Stimulated activated CD8-positive, alpha-beta memory T cell treated with anti-CD3 and anti-CD28 coated beads, Interleukin-12 subunit alpha, Interleukin-12 subunit beta, amount 100 ng/mL, for 4 hours (primary cell): ENCODE data around the gene SRCIN1.
"Not testable (repeated sequence)": the region's sequence is repeated elsewhere in the genome, so short reads cannot be mapped to it uniquely, and the experiment has no call there.

Source experiments
- DNase-seq: peaks from one replicate; pipeline ENCODE4 v3.0.0-alpha.2; 2020; ENCODE audit warnings: low read depth

Gene SRCIN1

DNA sequence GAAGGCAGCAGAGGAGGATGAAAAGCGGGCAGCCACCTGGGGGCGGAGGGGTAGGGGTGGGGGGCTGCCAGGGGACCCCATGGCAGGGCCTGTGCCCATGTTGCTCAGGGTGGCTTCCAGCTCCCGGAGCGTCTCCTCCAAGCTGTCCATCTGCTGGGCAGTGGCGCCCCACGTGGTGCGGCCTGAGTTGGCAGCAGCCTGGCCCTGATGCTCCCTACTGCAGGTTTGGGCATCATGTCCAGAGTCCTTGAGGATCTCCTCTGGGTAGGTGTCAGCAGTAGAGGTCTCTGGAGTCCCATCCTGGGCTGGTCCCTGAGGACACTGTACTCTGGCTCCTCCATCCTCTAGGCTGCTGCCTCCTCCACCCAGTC is 60.9 kb downstream of the SRCIN1 start:
- no peak for DNase-seq

GRCh38 chr17:38544175-38544838 is 61.4 kb downstream of the SRCIN1 start:
- DNase-seq = no peak

GRCh38 chr17:38543403-38544174 is 62.2 kb downstream of the SRCIN1 start:
- DNase-seq = no peak

- no peak for DNase-seq
Measured at GRCh38 chr17:38542286-38542685, 63.5 kb downstream of the SRCIN1 start.

GRCh38 chr17:38541281-38541680 is 64.5 kb downstream of the SRCIN1 start:
- DNase-seq = no peak

DNA sequence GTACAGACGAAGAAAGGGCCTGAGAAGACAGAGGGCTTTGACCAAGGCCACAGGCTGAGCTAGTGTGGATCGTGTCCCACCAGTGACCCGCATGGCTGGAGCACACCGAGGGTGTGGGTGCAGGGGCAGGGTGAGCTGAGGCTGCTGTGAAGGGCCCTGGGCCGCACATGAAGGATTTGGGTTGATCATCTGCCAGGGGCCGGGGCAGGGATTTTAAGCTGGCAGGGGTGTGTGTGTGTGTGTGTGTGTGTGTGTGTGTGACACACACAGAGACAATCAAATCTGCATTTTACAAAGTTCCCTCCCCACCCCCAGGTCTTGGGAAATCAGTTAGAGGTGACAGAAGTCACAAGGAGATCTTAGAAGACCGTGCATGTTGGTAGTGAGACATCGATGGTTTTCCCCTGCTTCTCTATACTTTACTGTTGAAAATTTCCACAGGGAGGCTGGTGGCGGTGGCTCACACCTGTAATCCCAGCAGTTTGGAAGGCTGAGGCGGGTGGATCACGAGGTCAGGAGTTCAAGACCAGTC is 65.2 kb downstream of the SRCIN1 start:
- no peak for DNase-seq

DNA sequence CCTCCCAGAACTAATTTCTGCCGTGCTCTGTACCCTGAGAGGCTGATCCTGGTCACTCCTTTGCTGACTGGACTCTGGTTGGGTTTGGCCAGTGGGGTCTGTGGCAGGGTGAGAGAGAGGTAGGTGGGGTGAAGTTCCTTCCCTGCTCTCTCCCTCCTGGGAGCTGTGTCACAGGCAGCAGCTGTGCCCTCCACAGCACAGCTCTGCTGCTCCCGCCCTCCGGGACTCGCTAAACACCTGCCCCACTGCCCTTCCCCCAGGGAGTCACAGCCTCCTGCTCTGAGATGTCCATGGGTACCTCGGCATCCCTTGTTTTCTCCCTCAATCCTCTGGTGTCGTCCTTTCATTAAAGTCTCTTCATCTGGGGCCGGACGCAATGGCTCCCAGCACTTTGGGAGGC is 66.4 kb downstream of the SRCIN1 start:
- DNase-seq = no peak

DNA sequence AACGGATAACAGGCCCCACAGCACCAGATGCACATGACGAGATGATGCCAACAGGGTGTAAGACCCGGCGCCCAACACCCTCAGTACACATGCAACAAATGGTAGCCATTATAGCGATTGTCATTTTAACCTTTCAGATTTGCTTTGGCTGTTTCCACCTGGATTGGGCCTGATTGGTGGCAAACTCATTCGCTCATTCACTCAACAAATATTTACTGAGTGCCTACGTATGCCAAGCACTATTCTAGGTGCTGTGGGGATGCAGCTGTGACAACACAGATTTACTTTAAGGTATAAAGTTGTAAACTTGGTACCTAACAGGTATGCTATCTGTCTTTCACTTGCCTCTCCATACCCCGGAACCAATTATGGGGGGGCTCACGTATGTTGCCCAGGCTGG is 66.8 kb downstream of the SRCIN1 start:
- DNase-seq = no peak

DNA sequence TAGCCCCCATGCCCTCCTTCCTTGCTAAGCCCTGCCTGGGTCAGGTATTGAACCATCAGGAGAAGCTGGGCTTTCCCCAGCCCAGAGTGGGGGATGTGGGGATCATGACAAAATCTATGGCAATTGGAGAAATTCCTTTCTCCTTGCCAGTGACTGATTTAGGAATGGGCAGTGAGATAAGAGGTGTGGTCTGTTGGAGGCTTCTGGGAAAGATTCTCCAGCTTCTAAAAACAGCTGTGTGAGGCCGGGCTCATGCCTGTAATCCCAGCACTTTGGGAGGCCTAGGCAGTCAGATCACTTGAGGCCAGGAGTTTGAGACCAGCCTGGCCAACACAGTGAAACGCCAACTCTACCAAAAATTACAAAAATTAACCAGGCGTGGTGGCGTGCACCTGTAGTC is 69.1 kb downstream of the SRCIN1 start:
- no peak for DNase-seq

- DNase-seq = no peak
Measured at GRCh38 chr17:38535886-38536285, 69.9 kb downstream of the SRCIN1 start.

- no peak for DNase-seq
Measured at GRCh38 chr17:38534498-38534885, 71.3 kb downstream of the SRCIN1 start.

GRCh38 chr17:38533866-38534497 is 71.8 kb downstream of the SRCIN1 start:
- DNase-seq = no peak

- no peak for DNase-seq
Measured at GRCh38 chr17:38533241-38533640, 72.5 kb downstream of the SRCIN1 start.

DNA sequence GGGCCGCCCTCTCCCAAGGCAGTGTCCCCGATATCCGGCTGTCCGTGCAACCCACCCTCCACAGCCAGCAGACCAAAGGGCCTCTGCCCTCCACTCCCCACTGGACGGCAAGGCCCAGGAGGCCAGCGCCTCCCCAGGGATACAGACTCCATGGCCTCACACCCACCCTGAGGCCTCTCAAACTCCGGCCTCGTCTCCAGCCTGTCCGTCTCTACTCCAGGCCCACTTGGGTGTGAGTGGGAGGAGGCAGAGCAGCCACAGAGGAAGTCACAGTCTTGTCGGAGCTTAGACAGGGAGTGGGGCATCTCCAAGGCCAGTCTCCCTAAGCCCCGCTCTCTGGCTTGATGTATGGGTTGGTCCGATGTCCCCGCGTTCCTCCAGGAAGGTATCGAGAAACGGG is 73.3 kb downstream of the SRCIN1 start:
- DNase-seq = no peak

DNA sequence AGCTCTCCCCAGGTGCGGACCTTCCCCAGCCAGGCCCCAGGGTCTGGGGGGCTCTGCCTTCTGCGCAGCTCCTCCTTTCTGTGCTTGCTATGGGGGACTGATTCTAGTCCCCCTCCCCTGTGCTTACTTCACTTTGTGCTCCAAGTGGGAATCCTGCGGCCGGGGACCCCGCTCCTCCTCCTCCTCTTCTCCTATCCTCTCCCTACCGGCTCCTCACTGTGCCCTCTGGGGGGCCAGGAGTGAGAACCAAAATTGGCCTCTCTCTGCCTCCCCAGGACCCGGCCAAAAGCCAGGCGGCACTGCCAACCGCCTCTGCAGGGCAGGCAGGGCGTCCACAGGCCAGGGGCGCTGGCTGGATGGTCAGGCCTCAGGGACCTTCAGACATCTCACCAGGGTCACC is 74.0 kb downstream of the SRCIN1 start:
- not testable (repeated sequence) for DNase-seq

GRCh38 chr17:38530856-38531255 is 74.9 kb downstream of the SRCIN1 start:
- not testable (repeated sequence) for DNase-seq

DNA sequence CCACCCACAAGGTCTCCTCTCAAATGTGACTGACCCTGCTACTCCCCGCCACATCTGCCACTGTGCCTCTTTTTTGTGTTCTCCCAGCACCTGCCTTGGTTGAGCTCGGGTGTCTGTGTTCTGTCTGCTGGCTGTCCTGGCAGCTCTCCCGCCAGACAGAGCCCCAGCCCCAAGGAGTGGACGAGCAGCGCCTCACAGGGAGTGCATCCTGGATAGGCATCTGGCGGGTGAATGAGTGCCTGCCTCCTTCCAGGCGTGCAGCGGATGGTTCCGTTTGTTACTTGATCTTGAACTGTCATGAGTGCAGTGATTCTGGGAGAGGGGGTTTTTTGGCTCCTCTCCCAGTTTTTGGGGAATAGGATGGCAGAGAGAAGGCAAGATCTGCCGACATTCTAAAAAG is 77.6 kb downstream of the SRCIN1 start:
- not testable (repeated sequence) for DNase-seq

- not testable (repeated sequence) for DNase-seq
Measured at GRCh38 chr17:38526526-38526925, 79.2 kb downstream of the SRCIN1 start.

DNA sequence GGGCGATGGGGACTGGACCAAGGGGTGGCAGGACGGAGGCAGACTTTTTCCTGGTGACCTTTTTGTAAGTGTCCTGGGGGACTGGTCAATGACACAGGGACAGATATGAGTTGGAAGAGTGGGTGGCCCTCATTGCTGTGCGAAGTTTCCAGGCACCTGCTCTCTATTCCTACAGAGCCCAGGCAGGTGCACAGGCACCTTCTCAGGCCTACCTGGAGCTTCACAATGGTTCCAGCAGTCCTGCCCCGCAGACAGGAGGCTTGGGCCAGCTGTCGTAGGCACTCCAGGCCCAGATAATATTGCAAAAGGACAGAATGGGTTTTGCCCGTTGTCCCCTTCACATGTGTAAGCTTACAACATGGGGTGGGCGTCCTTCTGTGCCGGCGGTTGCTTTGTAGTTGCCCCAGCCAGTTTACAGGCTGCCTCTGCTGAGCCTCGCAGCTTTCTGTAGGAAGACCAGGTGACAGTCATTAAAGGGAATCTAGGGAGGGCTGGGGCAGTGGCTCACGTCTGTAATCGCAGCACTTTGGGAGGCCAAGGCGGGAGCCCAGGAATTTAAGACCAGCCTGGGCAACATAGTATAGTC is 93.2 kb downstream of the SRCIN1 start:
- no peak for DNase-seq

DNA sequence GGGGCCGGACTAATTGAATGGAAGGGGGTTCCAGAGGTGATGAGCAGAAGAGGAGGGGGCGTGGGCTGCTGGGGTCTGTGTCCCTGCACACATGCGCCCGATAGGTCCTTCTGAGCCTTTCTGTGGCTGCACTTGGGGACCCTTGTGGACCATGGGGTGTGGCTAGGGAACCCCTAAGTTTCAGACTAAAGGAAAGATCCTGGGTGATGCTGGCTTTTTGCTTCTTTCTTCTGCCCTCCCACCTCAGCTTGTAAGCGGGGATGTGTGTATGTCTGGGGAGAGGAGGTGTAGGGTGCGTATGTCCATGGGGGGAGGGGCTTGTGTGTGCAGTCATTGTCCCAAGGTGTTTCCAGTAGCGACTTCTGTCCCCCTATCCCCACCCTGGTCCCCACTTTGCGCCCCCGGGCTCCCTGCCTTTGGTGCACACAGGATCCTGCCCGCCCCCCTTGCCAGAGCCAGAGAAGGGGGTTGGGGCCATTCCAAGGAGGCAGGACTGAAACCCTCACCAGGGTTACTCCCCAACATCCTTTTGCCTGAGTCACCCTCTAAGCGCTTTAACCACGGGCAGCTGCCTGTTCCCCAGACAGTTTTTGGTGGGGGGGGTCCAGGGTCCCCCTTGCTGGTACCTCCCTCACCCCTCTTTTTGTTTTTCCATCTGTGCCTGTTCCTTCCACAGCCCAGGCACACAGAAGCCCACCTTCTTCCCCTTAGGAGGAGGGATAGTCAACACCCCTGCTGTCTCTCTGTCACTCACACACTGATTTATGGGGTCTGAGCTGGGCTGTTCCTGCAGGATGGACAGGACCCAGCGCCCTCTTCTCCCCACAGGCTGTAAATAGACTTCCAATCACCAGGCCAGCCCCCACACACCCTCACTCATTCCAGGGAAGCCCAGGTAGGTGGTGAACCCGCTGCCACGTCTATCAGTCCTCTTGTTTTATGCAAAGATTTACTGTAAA is 94.3 kb downstream of the SRCIN1 start:
- DNase-seq = no peak

- no peak for DNase-seq
Measured at GRCh38 chr17:38510421-38511149, 95.2 kb downstream of the SRCIN1 start.
